ENCODE measurements around the gene RBMS2. TPM values are rescaled to one million over a fixed set of nuclear protein-coding genes. Genes with fewer than 3 reads are reported as not detected.

Gene RBMS2
- polyA plus RNA-seq, 4 donors = 32.3 to 46.9 (median 44.2) TPM

- no peak for DNase-seq (ENCODE audit: low read depth in 4 of 4, low spot score in 3 of 4)
Measured at GRCh38 chr12:56628671-56629458, 107.2 kb downstream of the RBMS2 start.

DNA sequence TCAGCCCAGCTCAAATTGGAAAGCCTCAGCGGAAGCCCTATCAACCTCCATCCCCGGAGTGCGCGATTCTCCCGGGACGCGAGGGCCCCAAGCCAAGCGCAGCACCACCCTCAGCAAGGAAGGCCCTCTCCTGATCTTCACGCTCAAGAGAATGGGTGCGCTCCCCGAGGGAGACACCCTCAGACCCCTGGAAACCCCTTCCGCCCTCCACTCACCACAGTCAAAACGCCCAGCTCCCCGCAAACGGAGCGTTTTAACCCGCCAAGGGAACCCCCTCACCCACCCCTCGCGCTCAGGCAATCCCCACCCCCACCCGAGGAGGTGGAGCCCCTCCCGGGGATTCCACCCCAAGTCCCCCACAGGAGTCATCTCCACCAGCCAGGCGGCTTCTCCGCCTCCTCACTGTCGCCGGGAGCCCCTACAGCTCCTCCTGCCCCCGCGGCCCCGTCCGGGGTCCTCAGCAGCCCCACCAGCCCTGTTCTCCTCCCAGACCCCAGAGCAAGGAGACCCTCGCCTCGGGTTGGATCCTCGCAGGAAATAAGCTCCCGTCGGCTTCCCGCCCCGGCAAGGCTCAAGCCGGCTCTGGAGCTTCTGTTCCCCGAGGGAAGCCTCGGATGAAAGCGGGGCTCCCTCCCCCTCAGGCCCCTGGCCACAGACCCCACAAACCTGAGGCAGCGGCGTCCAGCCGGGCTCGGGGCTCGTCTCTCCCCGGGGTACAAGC is 108.0 kb downstream of the RBMS2 start:
- DNase-seq (ENCODE audit: low read depth in 4 of 4, low spot score in 3 of 4) = no peak

DNA sequence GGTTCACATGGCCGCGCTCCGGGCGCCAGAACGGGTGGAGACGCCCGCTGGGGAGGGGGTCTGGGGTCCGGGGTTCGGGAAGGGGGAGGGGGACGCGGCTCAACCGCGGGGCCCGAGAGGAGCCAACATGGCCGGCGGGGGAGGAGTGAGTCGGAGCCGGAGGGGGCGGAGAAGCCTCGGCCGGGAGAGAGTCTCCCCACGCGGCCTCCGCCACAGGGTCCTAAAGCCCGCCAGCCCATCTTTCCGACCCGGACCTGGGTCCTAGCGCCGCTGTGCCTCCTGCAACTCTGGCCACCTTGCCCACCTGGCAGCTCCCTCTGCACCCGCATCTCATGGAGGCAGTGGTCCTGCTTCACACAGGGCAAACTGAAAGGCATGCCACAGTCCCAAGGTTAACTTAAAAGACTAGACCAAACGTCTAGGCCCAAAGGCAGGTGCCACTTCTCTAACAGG is 108.6 kb downstream of the RBMS2 start, which contains the start of gene BAZ2A:
Gene BAZ2A (minus strand): TSS at position 147 of the 453 bp plus-strand sequence. CDS start 12,796 bp downstream, outside the sequence.
- DNase-seq (ENCODE audit: low read depth in 4 of 4, low spot score in 3 of 4) = no peak

GRCh38 chr12:56631790-56632700 is 110.4 kb downstream of the RBMS2 start:
- no peak for DNase-seq (ENCODE audit: low read depth in 4 of 4, low spot score in 3 of 4)

- DNase-seq (ENCODE audit: low read depth in 4 of 4, low spot score in 3 of 4) = no peak
Measured at GRCh38 chr12:56632701-56633467, 111.3 kb downstream of the RBMS2 start.

- DNase-seq (ENCODE audit: low read depth in 4 of 4, low spot score in 3 of 4) = no peak
Measured at GRCh38 chr12:56633468-56634241, 112.0 kb downstream of the RBMS2 start.

DNA sequence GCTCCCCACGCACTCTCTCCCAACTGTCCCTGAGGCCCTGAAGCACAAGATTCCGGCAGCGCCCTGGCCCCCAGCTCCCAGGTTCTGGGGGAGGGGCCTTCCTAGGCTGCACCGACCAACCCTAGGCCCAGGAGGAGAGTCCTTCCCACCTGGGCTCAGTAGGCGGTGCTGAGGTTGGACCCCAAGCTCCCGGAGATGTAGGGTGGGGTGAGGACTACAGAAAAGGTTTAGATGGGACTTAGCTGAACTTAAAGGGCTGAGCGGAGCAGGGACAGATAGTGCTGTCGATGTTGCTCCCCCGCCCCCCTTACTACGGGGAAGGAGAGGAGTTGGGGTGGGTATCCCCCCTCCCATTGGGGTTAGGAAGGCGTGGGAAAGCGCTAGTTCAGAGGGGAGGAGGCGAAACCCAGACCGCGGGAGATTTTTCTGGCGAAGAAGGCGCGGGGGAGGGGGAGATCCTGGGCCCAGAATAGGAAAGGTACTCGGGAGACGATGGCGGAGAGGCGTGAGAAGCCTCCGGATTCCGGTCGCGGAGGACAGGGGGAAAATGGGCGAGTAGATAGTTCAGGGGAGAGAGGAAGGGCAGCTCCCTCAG is 112.7 kb downstream of the RBMS2 start:
- DNase-seq (ENCODE audit: low read depth in 4 of 4, low spot score in 3 of 4) = no peak

- DNase-seq (ENCODE audit: low read depth in 4 of 4, low spot score in 3 of 4) = no peak
Measured at GRCh38 chr12:56634837-56635791, 113.5 kb downstream of the RBMS2 start.

GRCh38 chr12:56635806-56636674 is 114.4 kb downstream of the RBMS2 start:
- peak in 1 of 4 donors; percentile 84 for DNase-seq (ENCODE audit: low read depth in 4 of 4, low spot score in 3 of 4)

DNA sequence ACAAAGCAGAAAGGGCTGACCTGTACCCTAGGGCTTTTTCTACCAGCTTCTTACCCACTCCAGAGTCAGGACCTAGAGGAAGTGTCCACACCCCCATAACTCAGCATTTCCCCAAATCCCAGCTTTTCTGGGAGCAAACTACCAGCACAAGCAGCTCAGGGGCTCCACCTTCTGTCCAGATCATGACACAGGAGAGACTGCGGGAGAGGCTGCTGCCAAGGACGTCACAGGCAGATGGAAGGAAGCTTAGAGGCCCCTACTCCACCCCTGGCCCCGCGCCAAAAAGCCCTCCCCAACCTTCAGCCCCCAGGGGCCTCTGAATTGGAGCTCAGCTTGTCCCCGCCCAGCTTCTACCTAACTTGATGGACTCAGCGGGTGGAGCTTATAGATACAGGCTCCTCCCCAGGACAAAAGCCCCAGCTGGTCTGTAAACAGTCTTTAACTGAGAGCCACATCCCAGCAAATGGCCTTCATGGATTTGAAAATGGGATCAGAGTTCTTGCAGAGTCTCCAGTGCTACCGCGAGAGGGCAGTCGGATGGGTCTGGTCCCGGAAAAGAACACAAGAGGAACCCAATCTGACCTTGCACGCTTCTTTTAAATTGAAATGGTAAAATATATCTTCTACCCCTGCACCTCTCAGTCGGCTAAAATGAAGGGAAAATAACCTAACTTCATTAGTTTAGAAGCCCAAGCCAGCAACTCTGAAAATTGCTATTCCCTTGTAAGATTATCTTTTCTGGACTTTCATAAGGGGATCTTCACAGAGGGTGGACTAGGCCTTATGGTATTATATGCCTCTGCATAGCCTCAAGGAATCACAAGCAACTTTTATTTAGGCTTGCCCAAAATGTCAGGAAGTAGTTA is 115.3 kb downstream of the RBMS2 start:
- peak; percentile 96 to 99 (median 98) for DNase-seq (ENCODE audit: low read depth in 4 of 4, low spot score in 3 of 4)

- DNase-seq (ENCODE audit: low read depth in 4 of 4, low spot score in 3 of 4) = no peak
Measured at GRCh38 chr12:56637621-56638020, 116.0 kb downstream of the RBMS2 start.

GRCh38 chr12:56641219-56641618 is 119.6 kb downstream of the RBMS2 start:
- no peak for DNase-seq (ENCODE audit: low read depth in 4 of 4, low spot score in 3 of 4)

DNA sequence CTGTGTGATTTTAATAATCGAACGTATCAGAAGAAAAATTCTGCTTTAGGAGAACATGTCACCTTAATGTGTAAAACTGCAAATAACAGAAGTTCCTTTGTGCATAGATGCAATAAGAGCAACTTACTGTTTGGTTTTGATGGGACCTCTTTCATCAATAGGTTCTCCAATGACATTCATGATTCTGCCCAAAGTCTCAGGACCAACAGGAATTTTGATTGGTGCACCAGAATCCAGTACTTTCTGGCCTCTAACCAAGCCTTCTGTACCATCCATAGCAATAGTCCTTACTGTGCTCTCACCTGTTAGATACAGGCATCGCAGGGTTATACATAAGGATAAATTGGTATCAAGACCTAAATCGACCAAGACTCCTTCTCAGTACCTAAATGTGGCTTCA is 123.0 kb downstream of the RBMS2 start:
- DNase-seq (ENCODE audit: low read depth in 4 of 4, low spot score in 3 of 4) = no peak

DNA sequence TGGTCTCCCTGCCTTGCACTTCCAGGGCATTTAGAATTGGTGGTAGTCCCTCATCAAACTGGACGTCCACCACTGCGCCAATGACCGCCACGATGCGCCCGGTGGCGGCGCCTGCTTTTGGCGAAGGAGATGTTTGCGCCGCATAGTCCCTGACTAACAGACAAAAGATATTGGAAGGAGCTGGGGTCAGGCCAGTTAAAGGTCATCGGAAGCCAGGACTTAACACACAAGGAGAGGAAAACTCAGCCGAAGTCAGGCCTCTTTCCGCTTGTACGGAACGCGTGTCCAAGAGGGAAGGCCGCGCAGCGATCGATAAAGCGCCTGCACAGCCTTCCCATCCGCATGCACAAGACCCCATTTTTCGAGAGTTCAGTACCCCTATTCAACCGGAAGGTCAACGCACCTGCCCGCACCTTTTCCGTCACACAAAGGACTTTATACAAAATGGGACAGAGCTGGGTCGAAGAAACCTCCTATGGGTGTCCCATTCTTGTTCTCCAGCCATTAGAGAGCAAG is 123.6 kb downstream of the RBMS2 start:
- no peak for DNase-seq (ENCODE audit: low read depth in 4 of 4, low spot score in 3 of 4)
